CD4-positive, alpha-beta T cell treated with Interleukin-1 beta for 1 hour (primary cell): Measurements from ENCODE around the gene PCSK5.

Experiments
- DNase-seq, 2 donors: peaks; one replicate each; pipeline ENCODE4 v3.0.0-alpha.2; 2020 to 2022

PCSK5 gene

GRCh38 chr9:76203373-76203772 lies 312.9 kb downstream of the PCSK5 start:
- no peak for DNase-seq

- no peak for DNase-seq
Observed at GRCh38 chr9:76206821-76207220, 316.3 kb downstream of the PCSK5 start.

- no peak for DNase-seq
Observed at GRCh38 chr9:76213751-76214150, 323.3 kb downstream of the PCSK5 start.

- DNase-seq = no peak
Observed at GRCh38 chr9:76215066-76215465, 324.6 kb downstream of the PCSK5 start.

GRCh38 chr9:76216161-76216649 lies 325.7 kb downstream of the PCSK5 start:
- DNase-seq = no peak

- no peak for DNase-seq
Observed at GRCh38 chr9:76218117-76218885, 327.8 kb downstream of the PCSK5 start.

GRCh38 chr9:76218886-76219445 lies 328.5 kb downstream of the PCSK5 start:
- DNase-seq = no peak

- DNase-seq = no peak
Observed at GRCh38 chr9:76219560-76220151, 329.2 kb downstream of the PCSK5 start.

GRCh38 chr9:76221423-76221822 lies 330.9 kb downstream of the PCSK5 start:
- DNase-seq = no peak

- DNase-seq = no peak
Observed at GRCh38 chr9:76223749-76224340, 333.4 kb downstream of the PCSK5 start.

GRCh38 chr9:76227156-76227555 lies 336.7 kb downstream of the PCSK5 start:
- no peak for DNase-seq

GRCh38 chr9:76231001-76231400 lies 340.5 kb downstream of the PCSK5 start:
- no peak for DNase-seq

- DNase-seq = no peak
Observed at GRCh38 chr9:76232861-76233489, 342.5 kb downstream of the PCSK5 start.

- no peak for DNase-seq
Observed at GRCh38 chr9:76240578-76240977, 350.1 kb downstream of the PCSK5 start.

GRCh38 chr9:76245518-76245917 lies 355.0 kb downstream of the PCSK5 start:
- no peak for DNase-seq

- DNase-seq = no peak
Observed at GRCh38 chr9:76246680-76247079, 356.2 kb downstream of the PCSK5 start.

- no peak for DNase-seq
Observed at GRCh38 chr9:76247426-76247825, 357.0 kb downstream of the PCSK5 start.

- no peak for DNase-seq
Observed at GRCh38 chr9:76249309-76249708, 358.8 kb downstream of the PCSK5 start.

- no peak for DNase-seq
Observed at GRCh38 chr9:76255781-76256455, 365.4 kb downstream of the PCSK5 start.

- no peak for DNase-seq
Observed at GRCh38 chr9:76257311-76257710, 366.8 kb downstream of the PCSK5 start.

GRCh38 chr9:76266649-76267283 lies 376.3 kb downstream of the PCSK5 start:
- DNase-seq = no peak

- no peak for DNase-seq
Observed at GRCh38 chr9:76267284-76267652, 376.8 kb downstream of the PCSK5 start.
